ENCODE results near the gene SYNDIG1.

SYNDIG1 gene

GRCh38 chr20:24469116-24469893 is at the start of gene SYNDIG1:
TSS of gene SYNDIG1 (plus strand) at chr20:24469629. CDS start at chr20:24543098, 73,469 bp downstream.
- no peak within 1 kb of the TSS for H3K4me3 Mint-ChIP-seq
- H3K4me1 Mint-ChIP-seq (ENCODE audit: low read depth): peaks cover 5% of the 10 kb centered on the region
- intact Hi-C loops (cut with micrococcal nuclease): no loop called here
- no peaks in the 10 kb centered on the region for H3K36me3 Mint-ChIP-seq (ENCODE audit: low read depth)
- H3K27me3 Mint-ChIP-seq: peaks cover 68% of the 10 kb centered on the region
- no peak within 1 kb of the TSS for H3K27ac Mint-ChIP-seq
- no peaks in the 10 kb centered on the region for H3K9me3 Mint-ChIP-seq

- no peaks in the 10 kb centered on the region for H3K27me3 Mint-ChIP-seq
- H3K27ac Mint-ChIP-seq: no peak overlapping the region
- H3K4me3 Mint-ChIP-seq: no peak overlapping the region
- no peaks in the 10 kb centered on the region for H3K4me1 Mint-ChIP-seq (ENCODE audit: low read depth)
- H3K36me3 Mint-ChIP-seq (ENCODE audit: low read depth): no peaks in the 10 kb centered on the region
- H3K9me3 Mint-ChIP-seq: peaks cover 25% of the 10 kb centered on the region
- intact Hi-C loops (cut with micrococcal nuclease): loop anchor here (10.0 kb wide), 1 partner anchor 65 kb away; no protein-coding TSS in a partner anchor
Measured at GRCh38 chr20:24419786-24420185, 49.6 kb upstream of the SYNDIG1 start.

DNA sequence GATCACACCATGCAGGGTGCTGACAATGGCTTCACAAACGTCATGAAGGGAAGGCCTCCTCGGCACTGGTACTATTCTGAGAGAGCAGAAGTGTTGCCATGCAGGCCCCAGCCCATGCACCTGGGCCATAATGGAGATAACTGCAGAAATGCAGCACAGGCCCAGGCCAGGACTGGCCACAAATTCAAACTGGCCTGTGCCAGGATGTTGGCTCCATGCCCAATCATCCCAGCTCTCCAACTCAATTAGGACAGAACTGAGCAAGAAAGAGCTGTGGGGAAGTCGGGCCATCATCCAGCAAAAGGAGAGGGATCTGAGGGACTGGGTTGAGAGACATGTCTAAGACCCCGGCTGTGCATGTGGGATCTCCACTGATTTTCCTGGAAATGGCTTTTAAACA is 48.9 kb upstream of the SYNDIG1 start:
- Mint-ChIP-seq H3K36me3 (ENCODE audit: low read depth) (no peaks in the 10 kb centered on the region), H3K27me3 (no peaks in the 10 kb centered on the region), H3K9me3 (peaks cover 17% of the 10 kb centered on the region), H3K27ac (no peak overlapping the region), H3K4me1 (ENCODE audit: low read depth) (no peaks in the 10 kb centered on the region), H3K4me3 (no peak overlapping the region)
- intact Hi-C loops (cut with micrococcal nuclease): no loop called here

GRCh38 chr20:24421071-24421470 is 48.4 kb upstream of the SYNDIG1 start:
- H3K27ac Mint-ChIP-seq: no peak overlapping the region

GRCh38 chr20:24422091-24422760 is 47.2 kb upstream of the SYNDIG1 start:
- intact Hi-C loops (cut with micrococcal nuclease): no loop called here
- H3K27me3 Mint-ChIP-seq: no peaks in the 10 kb centered on the region
- H3K4me1 Mint-ChIP-seq (ENCODE audit: low read depth): no peaks in the 10 kb centered on the region
- no peaks in the 10 kb centered on the region for H3K36me3 Mint-ChIP-seq (ENCODE audit: low read depth)
- no peak overlapping the region for H3K4me3 Mint-ChIP-seq
- H3K27ac Mint-ChIP-seq: no peak overlapping the region
- H3K9me3 Mint-ChIP-seq: peaks cover under 1% of the 10 kb centered on the region

More at GRCh38 chr20:24421071-24421470, 48.4 kb upstream of the SYNDIG1 start:
- H3K9me3 Mint-ChIP-seq: peaks cover 12% of the 10 kb centered on the region
- intact Hi-C loops (cut with micrococcal nuclease): no loop called here
- no peaks in the 10 kb centered on the region for H3K4me1 Mint-ChIP-seq (ENCODE audit: low read depth)
- no peaks in the 10 kb centered on the region for H3K27me3 Mint-ChIP-seq
- H3K4me3 Mint-ChIP-seq: no peak overlapping the region
- no peaks in the 10 kb centered on the region for H3K36me3 Mint-ChIP-seq (ENCODE audit: low read depth)

DNA sequence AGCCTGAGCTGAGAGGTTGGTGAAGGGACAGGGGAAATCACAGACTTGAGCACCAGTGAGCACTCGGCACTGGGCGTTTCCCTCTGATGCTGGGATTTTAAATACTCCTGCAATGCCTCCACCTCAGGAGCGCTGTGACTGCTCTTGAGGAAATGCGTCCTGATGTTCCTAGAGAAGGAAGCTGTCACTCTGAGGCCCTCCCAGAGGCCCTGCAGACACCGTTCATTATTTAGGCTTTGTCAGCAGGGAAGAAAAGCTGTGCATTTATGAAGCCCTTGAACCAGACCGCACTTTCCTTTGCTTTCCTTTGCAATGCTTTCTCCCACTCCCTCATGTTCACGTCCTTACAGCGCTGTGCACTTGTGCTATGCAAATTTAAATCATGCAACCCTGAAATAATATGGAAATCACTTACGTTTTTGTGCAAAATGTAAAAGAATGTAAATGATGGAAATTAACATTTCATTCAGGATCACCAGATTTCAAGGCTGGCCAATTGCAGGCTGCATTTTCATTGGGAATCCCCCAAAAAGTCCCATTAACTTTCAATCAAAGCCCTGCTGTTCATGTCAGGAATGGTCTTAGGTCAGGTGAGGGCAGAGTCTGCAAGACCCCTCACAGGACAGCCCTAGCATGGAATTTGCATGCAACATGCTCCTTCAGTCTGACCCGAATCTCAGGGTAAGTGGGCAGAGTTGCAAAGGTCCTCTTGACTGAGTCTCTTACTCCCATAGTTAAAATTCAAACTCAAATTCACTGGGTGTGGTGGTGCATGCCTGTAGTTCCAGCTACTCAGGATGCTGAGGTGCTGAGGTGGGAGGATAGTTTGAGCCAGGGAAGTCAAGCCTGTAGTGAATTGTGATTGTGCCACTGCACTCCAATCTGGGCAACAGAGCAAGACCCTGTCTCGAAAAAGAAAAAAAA is 45.8 kb upstream of the SYNDIG1 start:
- H3K4me3 Mint-ChIP-seq: no peak overlapping the region
- H3K36me3 Mint-ChIP-seq (ENCODE audit: low read depth): no peaks in the 10 kb centered on the region
- H3K9me3 Mint-ChIP-seq: no peaks in the 10 kb centered on the region
- no peak overlapping the region for H3K27ac Mint-ChIP-seq
- no peaks in the 10 kb centered on the region for H3K4me1 Mint-ChIP-seq (ENCODE audit: low read depth)
- intact Hi-C loops (cut with micrococcal nuclease): no loop called here
- H3K27me3 Mint-ChIP-seq: no peaks in the 10 kb centered on the region

DNA sequence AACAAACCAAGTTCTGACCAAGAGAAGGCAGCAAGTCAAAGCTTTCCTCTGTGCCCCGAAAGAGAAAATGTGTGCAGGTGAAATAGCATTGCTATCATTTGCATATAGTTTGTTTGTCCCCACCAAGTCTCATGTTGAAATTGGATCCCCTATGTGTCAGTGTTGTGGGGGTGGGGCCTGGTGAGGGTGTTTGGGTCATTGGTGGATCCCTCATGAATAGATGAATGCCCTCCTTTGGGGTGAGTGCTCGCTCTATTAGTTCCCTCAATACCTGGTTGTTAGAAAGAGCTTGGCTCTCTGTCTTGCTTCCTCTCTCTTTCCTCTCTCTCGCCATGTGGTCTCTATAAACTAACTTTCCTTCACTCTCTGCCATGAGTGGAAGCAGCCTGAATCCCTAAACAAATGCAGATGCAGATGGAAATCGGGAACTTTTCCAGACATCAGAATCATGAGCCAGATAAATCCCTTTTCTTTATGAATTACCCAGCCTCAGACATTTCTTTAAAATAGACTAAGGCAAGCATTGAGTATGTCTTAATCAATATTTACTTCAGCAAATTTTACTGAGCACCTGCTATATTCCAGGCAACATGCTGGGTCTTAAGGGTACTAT is 43.8 kb upstream of the SYNDIG1 start:
- Mint-ChIP-seq H3K27ac (no peak overlapping the region), H3K4me1 (ENCODE audit: low read depth) (no peaks in the 10 kb centered on the region), H3K4me3 (no peak overlapping the region), H3K36me3 (ENCODE audit: low read depth) (no peaks in the 10 kb centered on the region), H3K9me3 (no peaks in the 10 kb centered on the region), H3K27me3 (peaks cover under 1% of the 10 kb centered on the region)
- intact Hi-C loops (cut with micrococcal nuclease): no loop called here

- Mint-ChIP-seq H3K27ac (no peak overlapping the region), H3K4me3 (no peak overlapping the region), H3K4me1 (ENCODE audit: low read depth) (no peaks in the 10 kb centered on the region), H3K27me3 (peaks cover 3% of the 10 kb centered on the region), H3K9me3 (no peaks in the 10 kb centered on the region), H3K36me3 (ENCODE audit: low read depth) (no peaks in the 10 kb centered on the region)
- intact Hi-C loops (cut with micrococcal nuclease): no loop called here
Measured at GRCh38 chr20:24431279-24432045, 38.0 kb upstream of the SYNDIG1 start.

- peaks cover 3% of the 10 kb centered on the region for H3K27me3 Mint-ChIP-seq
- H3K27ac Mint-ChIP-seq: no peak overlapping the region
- no peaks in the 10 kb centered on the region for H3K36me3 Mint-ChIP-seq (ENCODE audit: low read depth)
- no peaks in the 10 kb centered on the region for H3K4me1 Mint-ChIP-seq (ENCODE audit: low read depth)
- intact Hi-C loops (cut with micrococcal nuclease): no loop called here
- H3K9me3 Mint-ChIP-seq: no peaks in the 10 kb centered on the region
- no peak overlapping the region for H3K4me3 Mint-ChIP-seq
Measured at GRCh38 chr20:24432046-24432442, 37.4 kb upstream of the SYNDIG1 start.

DNA sequence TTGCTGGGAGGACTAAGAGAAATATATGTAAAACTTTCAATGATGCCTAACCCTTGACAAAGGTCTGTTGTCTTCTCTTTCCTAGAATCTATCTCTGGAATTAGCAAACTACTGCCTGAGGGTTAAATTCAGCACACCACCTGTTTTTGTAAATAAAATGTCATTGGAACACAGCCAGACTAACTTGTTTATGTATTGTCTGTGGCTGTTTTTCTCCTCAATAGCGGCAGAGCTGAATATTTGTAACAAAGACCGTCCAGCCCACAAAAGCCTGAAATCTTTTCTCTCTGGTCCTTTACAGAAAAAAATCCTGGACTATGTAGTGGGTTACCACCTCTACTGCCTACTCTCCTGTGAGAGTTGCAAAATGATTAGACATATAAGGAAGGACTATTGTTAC is 33.3 kb upstream of the SYNDIG1 start:
- Mint-ChIP-seq H3K4me3 (no peak overlapping the region), H3K9me3 (no peaks in the 10 kb centered on the region), H3K27me3 (peaks cover 4% of the 10 kb centered on the region), H3K27ac (no peak overlapping the region), H3K4me1 (ENCODE audit: low read depth) (no peaks in the 10 kb centered on the region), H3K36me3 (ENCODE audit: low read depth) (no peaks in the 10 kb centered on the region)
- intact Hi-C loops (cut with micrococcal nuclease): no loop called here

- Mint-ChIP-seq H3K9me3 (no peaks in the 10 kb centered on the region), H3K4me3 (no peak overlapping the region), H3K4me1 (ENCODE audit: low read depth) (no peaks in the 10 kb centered on the region), H3K27ac (no peak overlapping the region), H3K27me3 (peaks cover 4% of the 10 kb centered on the region), H3K36me3 (ENCODE audit: low read depth) (no peaks in the 10 kb centered on the region)
- intact Hi-C loops (cut with micrococcal nuclease): no loop called here
Measured at GRCh38 chr20:24437196-24438082, 32.0 kb upstream of the SYNDIG1 start.

DNA sequence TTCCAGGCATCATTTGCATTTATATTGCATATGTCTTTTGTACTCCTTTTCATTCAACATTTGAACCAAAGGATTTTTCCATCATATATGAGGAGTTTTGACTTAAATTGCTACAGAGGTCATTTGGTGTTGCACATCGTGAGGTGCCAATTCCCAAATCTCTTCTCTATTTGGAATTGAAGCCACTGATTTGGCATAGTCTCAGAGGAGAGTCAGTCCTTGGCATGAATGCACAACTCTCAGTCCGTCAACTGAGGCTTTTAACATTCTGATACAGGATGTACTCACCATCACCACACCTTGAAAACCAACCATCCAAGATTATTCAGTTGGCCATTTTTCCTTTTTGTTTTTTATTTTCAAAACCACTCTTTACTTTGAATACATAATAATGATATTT is 31.1 kb upstream of the SYNDIG1 start:
- Mint-ChIP-seq H3K27me3 (peaks cover 4% of the 10 kb centered on the region), H3K4me1 (ENCODE audit: low read depth) (no peaks in the 10 kb centered on the region), H3K4me3 (no peak overlapping the region), H3K27ac (no peak overlapping the region), H3K9me3 (no peaks in the 10 kb centered on the region), H3K36me3 (ENCODE audit: low read depth) (no peaks in the 10 kb centered on the region)
- intact Hi-C loops (cut with micrococcal nuclease): no loop called here

Data from dendritic cell treated with granulocyte-macrophage colony-stimulating factor and Interleukin-4, amounts not matched to agents 40 ng/mL and 50 ng/mL, for 4 days (primary cell).